Ramos (cell line): Measurements from ENCODE around the gene UBTD1.
"Not testable (repeated sequence)": the region's sequence is repeated elsewhere in the genome, so short reads cannot be mapped to it uniquely, and the experiment has no call there.

Source experiments
- in situ Hi-C: fragments of 300-500 bp; cut with MboI; formaldehyde crosslinking; loops from one replicate; pipeline ENCODE4 v1.14.3; 2022; ENCODE audit warnings: low sequenced_read_pairs; ENCODE audit not compliant: unreplicated experiment

The UBTD1 gene

DNA sequence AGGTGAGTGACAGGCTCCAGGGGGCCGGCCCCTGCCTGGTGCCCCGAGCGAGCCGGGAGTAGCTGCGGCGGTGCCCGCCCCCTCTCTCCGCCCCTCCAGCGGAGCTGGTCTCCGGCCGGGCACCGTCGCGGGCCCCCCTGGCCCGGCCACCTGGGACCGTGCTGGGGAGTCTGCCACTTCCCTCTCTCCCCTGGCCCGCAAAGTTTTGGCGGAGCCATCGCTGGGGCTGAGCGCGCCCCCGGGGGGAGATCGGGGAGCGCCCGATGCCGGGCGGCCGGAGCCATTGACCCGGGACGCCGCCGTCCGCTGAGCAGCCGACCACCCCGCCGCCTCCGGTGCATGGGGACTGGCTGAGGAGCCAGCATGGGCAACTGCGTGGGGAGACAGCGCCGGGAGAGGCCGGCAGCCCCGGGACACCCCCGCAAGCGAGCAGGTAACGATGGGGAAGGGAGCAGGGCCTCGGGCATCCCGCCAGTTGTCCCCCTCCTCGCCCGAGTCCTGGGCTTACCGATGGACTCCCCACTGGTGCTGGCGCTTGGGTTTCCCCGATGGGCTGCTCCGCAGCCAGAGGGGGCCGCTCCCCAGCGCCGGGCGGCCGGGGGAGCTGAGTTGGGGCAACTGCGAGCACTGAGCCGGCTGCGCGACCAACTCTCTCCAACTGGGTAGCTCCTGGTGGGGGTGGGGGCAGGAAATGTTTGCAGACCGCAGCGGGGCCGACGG is at the start of gene UBTD1:
UBTD1 (plus strand) TSS at position 84 of the 720 bp plus-strand sequence; CDS start at position 364, 280 bp downstream.
- in situ Hi-C loops: no loop called here

- in situ Hi-C loops: no loop called here
These were observed 47.9 kb upstream of the UBTD1 start for GRCh38 chr10:97450828-97451227.

- in situ Hi-C loops: no loop called here
These were observed 47.1 kb upstream of the UBTD1 start for GRCh38 chr10:97451605-97452004.

DNA sequence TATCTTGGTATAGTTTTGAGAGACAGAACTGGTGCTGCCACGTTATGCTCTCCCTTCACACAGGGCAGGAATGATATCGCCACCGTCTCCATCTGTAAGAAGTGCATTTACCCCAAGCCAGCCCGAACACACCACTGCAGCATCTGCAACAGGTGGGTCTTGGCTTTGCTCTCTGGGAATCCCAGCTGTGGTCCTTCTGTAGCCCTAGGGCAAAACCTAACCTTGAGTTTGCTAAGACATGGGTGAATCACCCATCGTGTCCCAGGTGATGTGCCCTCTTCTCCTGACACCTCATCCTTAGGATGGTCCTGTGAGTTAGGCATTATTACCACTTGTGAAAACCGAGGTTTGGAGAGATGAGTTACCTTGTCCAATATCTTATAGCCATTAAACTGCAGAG is 46.4 kb upstream of the UBTD1 start:
- in situ Hi-C loops: no loop called here

- in situ Hi-C loops: no loop called here
These were observed 44.2 kb upstream of the UBTD1 start for GRCh38 chr10:97454330-97455036.

GRCh38 chr10:97456034-97456685 is 42.6 kb upstream of the UBTD1 start:
- in situ Hi-C loops: no loop called here

- in situ Hi-C loops: no loop called here
These were observed 42.0 kb upstream of the UBTD1 start for GRCh38 chr10:97456686-97457065.

DNA sequence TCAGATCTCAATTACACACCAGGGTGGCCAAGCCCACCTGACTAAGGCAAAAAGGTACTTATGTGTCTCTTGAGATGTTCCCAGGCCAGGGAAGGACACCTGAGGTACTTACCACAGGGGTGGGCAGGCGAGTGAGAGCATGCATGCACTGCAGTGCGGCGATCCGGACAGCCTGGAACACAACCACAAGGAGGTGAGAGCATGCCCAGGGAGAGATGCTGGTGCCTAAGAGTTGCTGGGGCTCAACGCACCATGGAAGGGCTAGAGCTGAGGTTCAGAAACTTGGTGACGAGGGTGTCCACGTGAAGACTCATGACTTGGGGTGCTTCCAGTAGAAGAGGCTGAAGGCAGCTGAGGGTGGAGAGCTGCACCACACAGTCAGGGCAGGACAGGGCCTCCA is 39.6 kb upstream of the UBTD1 start:
- in situ Hi-C loops: no loop called here

DNA sequence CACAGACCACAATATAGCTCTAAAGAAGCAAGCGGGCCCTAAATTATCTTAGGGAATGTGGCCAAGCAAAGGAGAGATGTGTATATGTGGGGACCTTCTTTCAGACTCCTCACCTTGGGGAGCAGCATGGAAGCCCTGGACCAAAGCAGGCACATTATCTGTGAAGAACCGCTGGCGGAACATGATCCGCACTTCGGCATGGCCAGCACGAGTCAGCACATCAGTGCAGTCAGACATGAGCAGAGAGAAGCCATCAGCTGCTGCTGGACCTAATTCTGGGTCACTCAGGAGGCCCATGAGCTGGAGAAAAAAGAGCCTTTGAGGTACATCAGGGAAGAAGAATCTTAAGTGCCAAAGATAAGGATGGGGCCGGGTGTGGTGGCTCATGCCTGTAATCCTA is 38.8 kb upstream of the UBTD1 start:
- in situ Hi-C loops: loop anchor here (5.0 kb wide), 1 partner anchor 92 kb away; no protein-coding TSS in a partner anchor

DNA sequence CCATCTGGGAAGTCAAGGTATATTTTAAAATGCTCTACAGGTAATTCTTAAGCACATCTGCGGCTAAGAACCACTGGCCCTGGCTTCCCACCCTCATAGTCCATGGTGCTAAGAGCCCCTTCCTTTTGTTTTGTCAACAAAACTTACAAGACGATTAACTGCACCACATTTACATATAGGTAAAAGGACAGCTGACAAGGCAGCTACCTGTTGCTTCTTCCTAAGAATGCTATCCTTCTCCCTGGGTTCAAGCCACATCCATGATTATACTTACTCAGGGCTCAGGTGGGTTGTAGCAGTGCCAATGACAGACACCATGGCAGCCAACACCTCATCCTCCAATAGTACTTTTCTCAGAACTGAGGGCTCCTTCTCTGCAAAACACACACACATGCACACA is 36.4 kb upstream of the UBTD1 start:
- in situ Hi-C loops: loop anchor here (5.0 kb wide), 1 partner anchor 90 kb away; no protein-coding TSS in a partner anchor

- in situ Hi-C loops: loop anchor here (5.0 kb wide), 1 partner anchor 89 kb away; no protein-coding TSS in a partner anchor
These were observed 35.2 kb upstream of the UBTD1 start for GRCh38 chr10:97463363-97464132.

- in situ Hi-C loops: loop anchor here (5.0 kb wide), 1 partner anchor 88 kb away; no protein-coding TSS in a partner anchor
These were observed 34.5 kb upstream of the UBTD1 start for GRCh38 chr10:97464226-97464625.

DNA sequence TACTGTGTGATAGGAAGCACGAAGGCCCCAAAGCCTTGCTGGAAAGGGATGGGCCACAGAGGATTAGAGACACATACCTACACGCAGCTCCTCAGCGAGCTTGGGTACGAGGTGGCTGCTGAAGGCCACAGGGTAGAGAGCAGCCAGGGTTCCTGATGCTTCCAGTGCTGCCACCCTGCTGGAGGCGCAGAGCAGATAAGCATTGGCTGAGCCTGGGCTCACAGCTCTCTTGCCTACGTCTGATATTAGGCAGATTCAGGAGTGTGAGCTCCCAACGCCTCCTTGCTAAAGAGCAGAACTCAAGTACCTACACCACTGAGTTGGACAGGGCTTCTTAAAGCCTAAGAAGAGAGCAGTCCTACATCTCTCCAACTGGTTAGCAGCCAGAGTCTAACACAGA is 32.7 kb upstream of the UBTD1 start:
- in situ Hi-C loops: no loop called here

DNA sequence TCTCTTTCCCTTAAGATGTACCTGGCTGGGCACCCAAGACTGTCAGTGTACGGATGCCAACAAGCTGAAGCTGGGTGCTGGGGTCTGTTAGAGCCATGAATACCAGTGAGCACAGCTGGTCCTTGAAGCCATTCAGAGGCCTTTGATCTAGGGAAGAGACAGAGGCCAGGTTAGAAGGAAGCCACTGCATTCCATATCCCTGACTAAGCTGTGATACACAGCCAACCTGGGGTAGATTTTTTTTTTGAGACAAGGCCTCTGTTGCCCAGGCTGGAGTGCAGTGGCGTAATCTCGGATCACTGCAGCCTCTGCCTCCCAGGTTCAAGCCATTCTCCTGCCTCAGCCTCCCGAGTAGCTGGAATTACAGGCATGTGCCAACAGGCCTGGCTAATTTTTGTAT is 32.0 kb upstream of the UBTD1 start:
- in situ Hi-C loops: no loop called here

DNA sequence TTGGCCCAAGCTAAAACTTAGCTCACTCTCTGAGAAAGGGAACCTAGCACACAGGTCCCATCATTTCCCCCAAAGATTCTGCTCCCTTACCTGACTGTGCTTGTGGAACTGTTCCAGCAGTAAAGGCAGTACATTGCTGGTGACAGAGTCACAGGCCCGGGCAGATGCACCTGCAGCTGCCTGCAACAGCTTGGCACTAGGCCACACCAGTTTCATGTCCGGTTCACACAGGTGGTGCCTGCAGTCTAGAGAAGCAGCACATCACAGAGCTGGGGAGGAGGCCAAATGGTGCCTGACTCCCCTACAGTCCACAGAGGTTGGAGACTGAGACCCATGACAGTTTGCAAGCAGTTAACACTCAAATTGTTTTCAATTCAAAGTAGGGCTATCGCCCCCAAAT is 30.6 kb upstream of the UBTD1 start:
- in situ Hi-C loops: no loop called here

DNA sequence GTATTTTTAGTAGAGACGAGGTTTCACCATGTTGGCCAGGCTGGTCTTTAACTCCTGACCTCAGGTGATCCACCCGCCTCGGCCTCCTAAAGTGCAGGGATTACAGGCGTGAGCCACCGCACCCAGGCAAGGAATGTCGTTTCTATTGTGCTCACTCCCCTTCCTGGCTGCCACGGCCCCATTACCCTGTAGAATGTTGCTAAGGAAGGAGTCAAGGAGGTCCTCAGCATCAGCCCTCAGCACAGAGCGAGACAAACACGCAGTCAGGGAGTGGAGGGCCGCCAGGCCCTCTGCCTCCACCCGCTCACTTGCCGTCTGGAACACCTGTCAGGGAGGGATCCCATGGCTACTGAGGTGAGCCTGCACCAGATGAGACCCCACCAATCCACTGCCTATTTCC is 29.9 kb upstream of the UBTD1 start:
- in situ Hi-C loops: not testable (repeated sequence)

- in situ Hi-C loops: no loop called here
These were observed 23.8 kb upstream of the UBTD1 start for GRCh38 chr10:97474918-97475317.

GRCh38 chr10:97475936-97476594 is 22.7 kb upstream of the UBTD1 start:
- in situ Hi-C loops: no loop called here

DNA sequence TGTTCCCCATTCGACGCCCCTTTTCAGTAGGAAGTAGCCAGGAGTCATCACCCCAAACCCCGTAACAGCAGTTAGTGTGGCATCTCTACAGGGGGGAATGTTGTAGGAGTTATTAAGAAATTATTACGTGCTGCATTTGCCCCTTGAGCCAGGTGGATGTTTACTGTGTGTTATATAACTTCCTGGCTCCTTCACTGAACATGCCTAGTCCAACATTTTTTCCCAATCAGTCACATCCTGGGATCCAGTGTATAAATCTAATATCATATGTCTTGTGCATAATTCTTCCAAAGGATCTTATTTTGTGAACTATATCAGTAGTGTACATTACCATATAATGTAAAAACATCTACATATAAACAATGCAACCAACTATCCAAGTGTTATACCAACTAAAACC is 19.3 kb upstream of the UBTD1 start:
- in situ Hi-C loops: not testable (repeated sequence)

GRCh38 chr10:97479939-97480338 is 18.8 kb upstream of the UBTD1 start:
- in situ Hi-C loops: no loop called here
